SK-MEL-5 (cell line): Measurements from ENCODE around the gene TFRC. TPM values are rescaled to one million over a fixed set of nuclear protein-coding genes. Genes with fewer than 3 reads are reported as not detected.

Source experiments
- small RNA-seq, 2 experiments: library from RNA; depleted of rRNA; stranded (forward); fragments of <200 nt; gene quantifications; one replicate each; pipeline ENCODE3, GENCODE V24; 2014
- total RNA-seq: library from RNA; depleted of rRNA; stranded (reverse); fragments of >200 nt; shearing (Covaris generic); gene quantifications from 2 replicates; pipeline ENCODE4 v1.2.3, GENCODE V29; 2014; rRNA removed

TFRC gene
- total RNA-seq, 1 experiment from 2014 or later: 331 TPM

Small RNAs within 50 kb of the gene (small RNA-seq; reads per million reads assigned to genes)
- 0 reads per million in 2 experiments for gene RNU7-18P

Other genes with a start within 250 kb of the TFRC start
- 7.9 and 9.0 TPM in 2 replicates for gene TNK2, start 173.5 kb downstream of the TFRC start, total RNA-seq
- 1.1 TPM in 1 of 2 replicates, not detected in the other for gene ZDHHC19, start 129.3 kb upstream of the TFRC start, total RNA-seq
- not detected in 2 replicates for gene SLC51A, start 134.4 kb upstream of the TFRC start, total RNA-seq
- 34.2 and 34.4 TPM in 2 replicates for gene PCYT1A, start 205.6 kb upstream of the TFRC start, total RNA-seq
- gene DYNLT2B, start 236.2 kb upstream of the TFRC start, total RNA-seq: 1.0 and 2.5 TPM in 2 replicates